Thoracic aorta endothelial cell (primary cell): ENCODE results near the gene PAQR3. TPM values are rescaled to one million over a fixed set of nuclear protein-coding genes. Genes with fewer than 3 reads are reported as not detected.

Experiments used
- small RNA-seq: library from RNA; depleted of rRNA; stranded (forward); fragments of <200 nt; gene quantifications from one replicate; pipeline ENCODE3, GENCODE V24; 2012
- total RNA-seq: library from RNA; depleted of rRNA; stranded (reverse); fragments of >200 nt; gene quantifications from 2 replicates; pipeline ENCODE4 v1.2.3, GENCODE V29; 2012

The PAQR3 gene
- 25.5 and 31.1 TPM in 2 replicates for total RNA-seq

GRCh38 chr4:78938868-78939666, at the start of gene PAQR3:
TSS of gene PAQR3 (minus strand) at chr4:78939438. CDS start at chr4:78939224, 214 bp downstream.

Small RNA genes lying within 50 kb of the gene (small RNA-seq; reads per million reads assigned to genes)
- not detected for gene RN7SL127P

Other genes starting within 250 kb of the PAQR3 start
- 85.5 and 97.7 TPM in 2 replicates for gene BMP2K, start 163.1 kb downstream of the PAQR3 start, total RNA-seq